ENCODE data around the gene TRPM8. TPM values are rescaled to one million over a fixed set of nuclear protein-coding genes. Genes with fewer than 3 reads are reported as not detected.

TRPM8 gene
- total and polyA plus RNA-seq, 2 of the 8 experiments (the other 6 are each of a cell fraction or from before 2014, with no cell fraction given): 0.18 to 0.54 TPM

- TF ChIP-seq HDAC2 (IDR thresholded peaks at IDR 0.05; ENCODE audit: borderline replicate concordance in 1 of 2, low read depth in 2 of 2, low read length in 2 of 2) (no peak), TBP (IDR thresholded peaks at IDR 0.05; ENCODE audit: low read depth, low read length) (no peak), ATF3 (IDR thresholded peaks at IDR 0.05; ENCODE audit: insufficient read depth, low read depth, low read length) (no peak), KDM5A (IDR thresholded peaks at IDR 0.05; ENCODE audit: low read length) (no peak), SIN3A (conservative IDR thresholded peaks at IDR 0.05 in 1 of 2, IDR thresholded peaks at IDR 0.05 in 1 of 2; ENCODE audit: low read depth in 1 of 2, low read length in 2 of 2) (no peak), CBX5 (IDR thresholded peaks at IDR 0.05; ENCODE audit: low read depth, low read length) (no peak)
Measured at GRCh38 chr2:234001380-234002160, 84.4 kb downstream of the TRPM8 start (continued).
